Measurements from ENCODE around the gene RPL11. TPM values are rescaled to one million over a fixed set of nuclear protein-coding genes. Genes with fewer than 3 reads are reported as not detected.
"Not testable (repeated sequence)": the region's sequence is repeated elsewhere in the genome, so short reads cannot be mapped to it uniquely, and the experiment has no call there.

RPL11 gene
- total RNA-seq, 1 experiment from 2014 or later: 1,145 TPM

- DNase-seq (ENCODE audit: low read depth): peak; percentile 58
Measured at GRCh38 chr1:23732363-23733224, 41.0 kb downstream of the RPL11 start.

- not testable (repeated sequence) for DNase-seq (ENCODE audit: low read depth)
Measured at GRCh38 chr1:23733281-23733680, 41.7 kb downstream of the RPL11 start.

- no peak for DNase-seq (ENCODE audit: low read depth)
Measured at GRCh38 chr1:23736437-23737134, 45.0 kb downstream of the RPL11 start.

GRCh38 chr1:23741609-23742008, 50.0 kb downstream of the RPL11 start:
- no peak for DNase-seq (ENCODE audit: low read depth)

- no peak for DNase-seq (ENCODE audit: low read depth)
Measured at GRCh38 chr1:23742670-23743286, 51.2 kb downstream of the RPL11 start.

GRCh38 chr1:23743287-23744152, 51.9 kb downstream of the RPL11 start, which contains the start of gene ELOA:
Gene ELOA (plus strand): TSS chr1:23743471. CDS start chr1:23743504, 33 bp downstream.
- DNase-seq (ENCODE audit: low read depth): peak; percentile 67

GRCh38 chr1:23745515-23745914, 53.9 kb downstream of the RPL11 start:
- peak; percentile 47 for DNase-seq (ENCODE audit: low read depth)

Other genes with a start within 250 kb of the RPL11 start
- 8.4 and 11.2 TPM in 2 replicates for gene ASAP3, start 207.6 kb upstream of the RPL11 start, total RNA-seq (2014; rRNA removed; shearing (Covaris generic))
- gene E2F2, start 160.6 kb upstream of the RPL11 start, total RNA-seq (2014; rRNA removed; shearing (Covaris generic)): 4.2 and 4.7 TPM in 2 replicates
- gene ID3, start 132.3 kb upstream of the RPL11 start, total RNA-seq (2014; rRNA removed; shearing (Covaris generic)): 83.1 and 90.8 TPM in 2 replicates
- 48.9 and 57.0 TPM in 2 replicates for gene ELOA, start 51.7 kb downstream of the RPL11 start, total RNA-seq (2014; rRNA removed; shearing (Covaris generic))
- 42.3 and 47.0 TPM in 2 replicates for gene PITHD1, start 86.6 kb downstream of the RPL11 start, total RNA-seq (2014; rRNA removed; shearing (Covaris generic))
- gene LYPLA2, start 99.3 kb downstream of the RPL11 start, total RNA-seq (2014; rRNA removed; shearing (Covaris generic)): 62.6 and 74.3 TPM in 2 replicates
- 58.3 and 67.8 TPM in 2 replicates for gene GALE, start 108.9 kb downstream of the RPL11 start, total RNA-seq (2014; rRNA removed; shearing (Covaris generic))
- 40.7 and 45.7 TPM in 2 replicates for gene HMGCL, start 133.6 kb downstream of the RPL11 start, total RNA-seq (2014; rRNA removed; shearing (Covaris generic))
- 38.8 and 40.9 TPM in 2 replicates for gene FUCA1, start 176.5 kb downstream of the RPL11 start, total RNA-seq (2014; rRNA removed; shearing (Covaris generic))
- not detected in 2 replicates for gene CNR2, start 221.6 kb downstream of the RPL11 start, total RNA-seq (2014; rRNA removed; shearing (Covaris generic))